Spinal cord (tissue), 10 donors: ENCODE data around the gene CFHR2. TPM values are rescaled to one million over a fixed set of nuclear protein-coding genes. Genes with fewer than 3 reads are reported as not detected.

Experiments
- DNase-seq, 6 donors: peaks; one replicate each; pipeline versions ENCODE4 v3.0.0 to v3.0.0-alpha.2; 2013 to 2015; ENCODE audit warnings: low spot score in 6 of 6, low read depth in 4 of 6
- H3K27ac ChIP-seq: one replicate; pipeline ENCODE4 v1.5.1; 2013; ENCODE audit warnings: low read depth, low read length, control low read depth
- H3K27me3 ChIP-seq: one replicate; pipeline ENCODE4 v1.6.1; 2013; ENCODE audit warnings: low read length; ENCODE audit not compliant: control insufficient read depth, insufficient read depth
- H3K36me3 ChIP-seq: one replicate; pipeline ENCODE4 v1.6.1; 2013; ENCODE audit warnings: low read length; ENCODE audit not compliant: control insufficient read depth, insufficient read depth
- H3K4me1 ChIP-seq: one replicate; pipeline ENCODE4 v1.6.1; 2013; ENCODE audit warnings: low read length; ENCODE audit not compliant: control insufficient read depth, insufficient read depth
- H3K4me3 ChIP-seq: one replicate; pipeline ENCODE4 v1.5.1; 2013; ENCODE audit warnings: low read depth, low read length, control low read depth
- H3K9me3 ChIP-seq: one replicate; pipeline ENCODE4 v1.6.1; 2013; ENCODE audit warnings: low read length; ENCODE audit not compliant: control insufficient read depth, insufficient read depth
- WGBS: methylation state at CpG from one replicate; pipeline ENCODE4 v1.1.5; 2013; ENCODE audit warnings: missing lambda C conversion rate; ENCODE audit not compliant: insufficient coverage; 5-methylcytosine and 5-hydroxymethylcytosine counted together
- polyA plus RNA-seq, 2 donors: library from polyadenylated mRNA; unstranded; fragments of 120-200 nt; gene quantifications; one replicate each; pipeline ENCODE4 v1.2.1, GENCODE V29; 2013; ENCODE audit not compliant: insufficient read length in 2 of 2
- small RNA-seq: library from RNA; depleted of rRNA; stranded (forward); fragments of <200 nt; gene quantifications from one replicate; pipeline ENCODE3, GENCODE V24; 2014; ENCODE audit warnings: low replicate concordance
- total RNA-seq, 2 donors: library from RNA; depleted of rRNA in 1 of 2; stranded (reverse); fragments of 120-200 nt in 1 of 2; fragments of >200 nt in 1 of 2; gene quantifications; one replicate each; pipeline versions ENCODE4 v1.2.3 to v1.2.4, GENCODE V29; 2013 to 2014
- donor health status: healthy.

CFHR2 gene
- total and polyA plus RNA-seq, 4 donors = not detected

GRCh38 chr1:196993916-196994315 is 50.4 kb downstream of the CFHR2 start:
- H3K9me3 ChIP-seq = no peaks in the 10 kb centered on the region
- H3K27me3 ChIP-seq = no peaks in the 10 kb centered on the region
- no peaks in the 10 kb centered on the region for H3K4me1 ChIP-seq
- no peak overlapping the region for H3K4me3 ChIP-seq
- 100% methylated on average over 1 of the region's 2 CpGs for WGBS
- H3K27ac ChIP-seq = no peak overlapping the region
- peak in 1 of 6 donors; percentile 65 for DNase-seq
- H3K36me3 ChIP-seq = no peaks in the 10 kb centered on the region

- no peak overlapping the region for H3K4me3 ChIP-seq
- WGBS = no CpG with 5 or more reads among the region's 1 CpG
- no peaks in the 10 kb centered on the region for H3K36me3 ChIP-seq
- no peaks in the 10 kb centered on the region for H3K9me3 ChIP-seq
- no peak overlapping the region for H3K27ac ChIP-seq
- no peaks in the 10 kb centered on the region for H3K4me1 ChIP-seq
- H3K27me3 ChIP-seq = no peaks in the 10 kb centered on the region
- no peak for DNase-seq
Observed at GRCh38 chr1:196997423-196997822, 53.9 kb downstream of the CFHR2 start.

DNA sequence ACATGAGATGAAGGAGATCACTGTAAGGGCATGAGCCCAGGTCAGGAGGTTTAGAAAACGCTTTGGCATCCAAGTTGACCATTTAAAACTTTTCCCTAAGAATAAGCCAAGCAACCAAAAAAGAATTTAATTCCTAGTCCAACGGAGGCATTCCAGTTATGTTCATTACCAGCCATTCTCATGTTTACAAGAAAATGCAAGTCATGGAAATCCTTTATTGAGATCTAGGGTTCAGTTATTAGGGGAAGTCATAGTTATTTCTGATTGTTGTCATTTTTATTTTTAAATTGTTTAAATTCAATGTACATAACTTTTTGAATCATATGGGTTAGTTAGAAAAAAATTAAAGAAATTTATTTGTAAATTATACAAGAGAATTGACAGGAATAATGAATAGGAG is 58.3 kb downstream of the CFHR2 start:
- no peaks in the 10 kb centered on the region for H3K36me3 ChIP-seq
- no peak overlapping the region for H3K27ac ChIP-seq
- H3K9me3 ChIP-seq = no peaks in the 10 kb centered on the region
- H3K4me3 ChIP-seq = no peak overlapping the region
- WGBS = no CpG with 5 or more reads among the region's 2 CpGs
- H3K4me1 ChIP-seq = no peaks in the 10 kb centered on the region
- no peaks in the 10 kb centered on the region for H3K27me3 ChIP-seq
- DNase-seq = no peak

DNA sequence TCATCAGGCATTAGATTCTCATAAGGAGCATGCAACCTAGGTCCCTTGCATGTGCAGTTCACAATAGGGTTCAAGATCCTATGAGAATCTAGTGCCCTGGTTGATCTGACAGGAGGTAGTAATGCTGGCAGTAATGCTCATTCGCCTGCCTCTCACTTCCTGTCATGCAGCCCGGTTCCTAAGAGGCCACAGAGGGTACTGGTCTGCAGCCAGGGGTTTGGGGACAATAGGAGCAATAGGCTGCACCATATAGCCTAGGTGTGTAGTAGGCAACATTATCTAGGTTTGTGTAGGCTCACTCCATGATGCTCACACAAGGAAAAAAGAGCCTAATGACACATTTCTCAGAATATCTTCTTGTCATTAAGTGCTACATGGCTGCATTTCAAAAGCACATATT is 59.6 kb downstream of the CFHR2 start:
- no peak overlapping the region for H3K4me3 ChIP-seq

GRCh38 chr1:197008861-197009260 is 65.3 kb downstream of the CFHR2 start:
- no peaks in the 10 kb centered on the region for H3K27me3 ChIP-seq
- no peak overlapping the region for H3K27ac ChIP-seq
- no peak for DNase-seq
- H3K4me3 ChIP-seq = no peak overlapping the region
- no peaks in the 10 kb centered on the region for H3K4me1 ChIP-seq
- peaks cover 1% of the 10 kb centered on the region for H3K9me3 ChIP-seq
- 84% methylated on average over 2 of the region's 6 CpGs for WGBS
- H3K36me3 ChIP-seq = no peaks in the 10 kb centered on the region

More for the DNA sequence above, 59.6 kb downstream of the CFHR2 start:
- no peak for DNase-seq
- H3K4me1 ChIP-seq = no peaks in the 10 kb centered on the region
- H3K27me3 ChIP-seq = no peaks in the 10 kb centered on the region
- H3K9me3 ChIP-seq = no peaks in the 10 kb centered on the region
- no peak overlapping the region for H3K27ac ChIP-seq
- WGBS = 78% methylated on average over 2 of the region's 2 CpGs
- H3K36me3 ChIP-seq = no peaks in the 10 kb centered on the region

Small RNA genes lying within 50 kb of the gene (small RNA-seq; reads per million reads assigned to genes)
- not detected for gene AL139418.1

Other genes with a start within 250 kb of the CFHR2 start
- gene CFHR3, start 168.9 kb upstream of the CFHR2 start, total RNA-seq = under 1 TPM; 0.30 to 0.72 TPM
- 1 to 10 TPM in 1 of 2 donors, not detected in 1; 1.8 TPM for gene CFHR3, start 168.9 kb upstream of the CFHR2 start, polyA plus RNA-seq
- under 1 TPM; 0.83 to 0.89 TPM for gene CFHR1, start 124.0 kb upstream of the CFHR2 start, total RNA-seq
- gene CFHR1, start 124.0 kb upstream of the CFHR2 start, polyA plus RNA-seq = 1 to 10 TPM; 2.1 to 6.1 TPM
- under 1 TPM; 0.10 to 0.11 TPM for gene CFHR4, start 55.7 kb upstream of the CFHR2 start, total RNA-seq
- under 1 TPM in 1 of 2 donors, not detected in 1; 0.33 TPM for gene CFHR4, start 55.7 kb upstream of the CFHR2 start, polyA plus RNA-seq
- gene CFHR5, start 33.8 kb downstream of the CFHR2 start, total RNA-seq = under 1 TPM; 0.11 to 0.59 TPM
- 1 to 10 TPM in 1 of 2 donors, under 1 TPM in 1; 0.87 to 1.1 TPM for gene CFHR5, start 33.8 kb downstream of the CFHR2 start, polyA plus RNA-seq
- not detected for gene F13B, start 123.5 kb downstream of the CFHR2 start, total RNA-seq
- gene F13B, start 123.5 kb downstream of the CFHR2 start, polyA plus RNA-seq = not detected
- 10 to 100 TPM; 14.4 to 18.3 TPM for gene ASPM, start 202.9 kb downstream of the CFHR2 start, total RNA-seq
- 10 to 100 TPM in 1 of 2 donors, 1 to 10 TPM in 1; 7.6 to 12.3 TPM for gene ASPM, start 202.9 kb downstream of the CFHR2 start, polyA plus RNA-seq